Dedifferentiated amniotic fluid mesenchymal stem cell (primary cell): ENCODE measurements around the gene SUMO4.

Experiments
- DNase-seq: peaks from one replicate; pipeline ENCODE4 v3.0.0-alpha.2; 2016; ENCODE audit errors: extremely low spot score

Gene SUMO4

DNA sequence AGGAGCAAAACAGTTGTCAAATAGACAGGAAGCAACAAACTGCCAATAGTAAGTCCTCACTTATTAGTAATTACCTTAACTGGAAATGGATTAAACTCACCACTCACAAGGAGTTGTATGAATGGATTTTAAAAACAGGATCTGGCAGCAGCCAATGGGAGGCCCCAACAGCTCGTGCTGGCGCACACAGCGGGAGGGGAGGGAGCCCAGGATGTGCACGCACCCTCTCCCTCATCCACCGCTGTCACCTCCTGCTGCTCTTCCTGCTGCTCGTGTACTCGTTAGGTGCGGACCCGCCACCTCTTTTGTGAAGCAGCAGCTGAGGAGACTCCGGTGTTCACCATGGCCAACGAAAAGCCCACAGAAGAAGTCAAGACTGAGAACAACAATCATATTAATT, at the start of gene SUMO4:
TSS of gene SUMO4 (plus strand) at position 213 of the 400 bp plus-strand sequence. CDS start at position 343, 130 bp downstream.
- no peak for DNase-seq

GRCh38 chr6:149354009-149354408, 46.1 kb upstream of the SUMO4 start:
- no peak for DNase-seq

DNA sequence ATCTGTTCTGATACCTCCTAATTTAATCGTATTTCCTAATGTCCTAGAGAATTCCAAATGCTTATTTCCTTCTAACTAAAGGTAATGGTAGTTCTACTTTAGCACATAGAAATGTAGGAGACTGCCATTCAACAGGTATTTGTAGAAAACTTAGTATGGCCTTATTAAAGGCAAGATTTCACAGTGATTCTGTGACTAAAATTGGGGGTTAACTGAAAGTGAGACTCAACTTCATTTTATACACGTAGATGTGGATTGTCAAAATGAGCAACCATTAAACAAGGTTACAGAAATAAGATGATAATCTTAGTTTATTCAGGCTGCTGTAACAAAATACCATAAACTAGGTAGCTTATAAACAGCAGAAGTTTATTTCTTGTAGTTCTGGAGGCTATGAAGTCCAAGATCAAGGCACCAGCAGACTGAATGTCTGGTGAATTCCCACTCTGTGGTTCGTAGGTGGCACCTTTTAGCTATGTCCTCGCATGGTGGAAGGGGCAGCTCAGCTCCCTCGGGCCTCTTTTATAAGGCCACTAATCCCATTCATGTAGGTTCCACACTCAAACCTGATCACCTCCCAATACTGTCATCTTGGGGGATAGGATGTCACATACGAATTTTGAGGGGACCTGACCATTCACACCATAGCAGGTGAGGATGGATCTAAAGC, 43.8 kb upstream of the SUMO4 start:
- DNase-seq = no peak

GRCh38 chr6:149357726-149358538, 42.1 kb upstream of the SUMO4 start:
- DNase-seq = no peak

GRCh38 chr6:149359440-149359839, 40.6 kb upstream of the SUMO4 start:
- no peak for DNase-seq

DNA sequence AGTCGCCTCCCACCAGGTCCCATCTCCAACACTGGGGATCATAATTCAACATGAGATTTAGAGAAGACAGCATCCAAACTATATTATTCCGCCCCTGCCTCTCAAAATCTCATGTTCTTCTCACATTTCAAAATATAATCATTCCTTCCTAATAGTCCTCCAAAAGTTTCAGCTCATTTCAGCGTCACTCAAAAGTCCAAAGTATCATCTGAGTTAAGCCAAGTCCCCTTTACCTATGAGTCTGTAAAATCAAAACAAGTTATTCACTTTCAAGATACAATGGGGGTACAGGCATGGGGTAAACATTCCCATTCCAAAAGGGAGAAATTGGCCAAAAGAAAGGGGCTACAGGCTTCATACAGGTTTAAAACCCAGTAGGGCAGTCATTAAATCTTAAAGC, 39.5 kb upstream of the SUMO4 start:
- no peak for DNase-seq

GRCh38 chr6:149362289-149362688, 37.8 kb upstream of the SUMO4 start:
- no peak for DNase-seq

DNA sequence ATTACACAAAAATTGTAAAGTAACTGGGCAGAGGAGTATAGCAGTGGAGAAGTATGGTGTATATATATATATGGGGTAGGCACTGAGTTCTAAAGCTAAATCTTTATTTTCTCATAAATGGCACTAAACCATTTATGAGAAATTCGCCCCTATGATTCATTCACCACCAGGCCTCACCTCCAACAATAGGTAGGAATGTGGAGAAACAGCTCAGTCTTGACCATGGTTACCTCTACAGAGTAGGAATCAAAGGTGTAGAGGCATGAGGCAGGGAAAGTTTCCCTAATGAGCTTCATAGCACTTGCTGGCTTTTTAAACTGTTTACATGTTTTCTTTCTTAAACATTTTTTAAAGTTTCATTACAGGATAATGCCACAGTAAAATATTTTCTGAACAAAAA, 36.9 kb upstream of the SUMO4 start:
- no peak for DNase-seq

- no peak for DNase-seq
These were observed 35.5 kb upstream of the SUMO4 start for GRCh38 chr6:149364557-149364956.

DNA sequence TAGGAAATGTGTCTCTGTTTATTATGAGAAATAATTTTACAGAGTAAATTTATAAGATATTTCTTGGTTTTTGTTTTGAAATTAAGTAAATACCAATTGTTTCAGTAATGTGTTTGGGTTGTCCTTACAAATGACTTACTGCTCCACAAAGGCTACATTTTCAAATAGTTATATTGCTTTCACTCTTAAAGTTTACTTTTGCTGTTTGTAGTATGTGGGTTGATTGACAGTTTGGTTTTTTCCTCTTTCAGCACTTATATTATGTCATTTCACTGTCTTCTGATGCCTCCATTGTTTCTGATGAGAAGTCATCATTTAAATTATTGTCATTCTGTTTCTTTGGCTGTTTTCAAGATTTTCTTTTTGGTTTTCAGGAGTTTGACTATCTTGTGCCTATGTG, 34.9 kb upstream of the SUMO4 start:
- DNase-seq = no peak

DNA sequence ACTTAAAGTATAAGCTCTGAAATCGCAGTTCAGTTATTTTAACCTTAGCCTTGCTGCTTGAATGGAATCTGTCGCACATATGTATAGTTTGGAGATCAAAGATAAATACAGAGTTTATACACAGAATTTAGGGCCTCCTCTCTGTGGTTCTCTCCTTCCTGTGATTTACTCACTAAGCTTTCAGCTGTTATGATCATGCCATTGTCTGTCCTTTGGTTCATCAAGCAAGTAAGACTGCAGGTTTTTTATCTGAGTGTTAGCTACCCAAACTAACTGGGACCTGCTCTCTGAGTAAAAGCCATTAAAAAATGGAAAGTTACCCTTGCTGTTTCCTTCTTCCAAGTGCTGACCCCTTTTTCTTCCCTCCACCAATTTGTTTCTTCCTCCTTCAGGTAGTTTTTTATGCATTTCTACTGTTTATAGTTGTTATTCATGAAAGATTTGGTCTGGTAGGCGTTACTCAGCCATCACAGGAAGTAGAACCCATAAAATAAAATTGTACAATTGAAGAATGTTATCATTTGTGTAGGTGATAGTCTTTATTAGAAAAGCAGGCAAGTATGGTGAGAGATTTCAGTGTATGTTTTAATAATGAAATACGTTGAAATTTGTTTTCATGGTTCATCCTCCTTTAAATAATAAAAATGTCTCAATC, 33.7 kb upstream of the SUMO4 start:
- no peak for DNase-seq

DNA sequence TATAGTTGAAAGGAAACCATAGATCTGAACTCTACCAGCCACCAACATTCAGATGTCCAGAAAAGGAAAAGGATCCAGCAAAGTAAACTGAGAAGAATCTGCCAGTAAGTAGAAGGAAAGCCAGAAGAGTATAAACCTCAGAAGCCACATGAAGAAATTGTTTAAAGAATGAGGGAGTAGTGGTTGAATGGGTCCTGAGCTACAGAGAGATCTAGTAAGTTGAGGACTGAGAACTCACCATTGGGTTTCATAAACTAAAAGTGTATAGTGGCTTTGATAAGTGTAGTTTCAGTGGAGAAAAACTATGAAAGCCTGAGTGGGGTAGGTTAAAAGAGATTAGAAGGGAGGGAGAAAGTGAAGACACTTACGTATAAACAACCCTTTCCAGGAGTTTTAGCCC, 32.0 kb upstream of the SUMO4 start:
- no peak for DNase-seq

- no peak for DNase-seq
These were observed 28.9 kb upstream of the SUMO4 start for GRCh38 chr6:149371154-149371553.

DNA sequence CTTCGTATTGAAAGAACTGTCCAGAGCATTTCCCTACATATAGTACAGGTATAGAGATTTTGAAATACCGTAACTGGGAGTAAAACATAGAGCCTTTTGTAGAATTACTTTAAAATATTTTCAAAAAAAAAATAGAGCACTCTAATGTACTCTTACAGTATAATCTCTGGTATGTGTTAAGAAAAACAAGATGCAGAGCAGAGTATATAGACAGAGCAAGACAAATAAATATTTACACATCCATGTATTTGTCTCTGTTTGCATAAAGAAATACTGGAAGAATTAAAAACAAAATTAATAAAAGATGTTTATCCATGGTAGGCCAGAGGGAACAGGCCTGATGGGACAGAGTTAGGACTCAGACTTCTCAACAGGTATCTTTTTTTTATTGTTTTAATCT, 28.0 kb upstream of the SUMO4 start:
- no peak for DNase-seq

DNA sequence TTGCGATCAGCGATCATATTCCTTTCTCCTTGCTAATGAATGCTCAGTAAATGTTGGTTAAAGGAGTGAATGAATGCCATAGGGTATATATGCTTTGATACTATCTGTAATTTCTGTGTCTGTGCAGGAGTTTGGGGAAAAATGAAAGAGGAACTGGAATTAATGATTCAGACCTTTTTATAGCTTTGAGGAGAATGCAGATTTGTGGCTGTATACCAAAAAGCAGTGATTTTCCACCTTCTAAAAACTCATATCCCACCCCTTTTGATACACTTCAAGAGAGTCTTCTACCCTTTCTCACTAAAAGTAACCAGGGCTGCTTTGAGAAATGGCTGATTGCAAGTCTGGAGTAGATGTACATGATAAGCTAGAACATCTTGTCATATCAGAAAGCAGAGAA, 26.6 kb upstream of the SUMO4 start:
- no peak for DNase-seq

- no peak for DNase-seq
These were observed 20.1 kb upstream of the SUMO4 start for GRCh38 chr6:149379977-149380376.

GRCh38 chr6:149380523-149380922, 19.5 kb upstream of the SUMO4 start:
- DNase-seq = no peak

GRCh38 chr6:149383371-149383770, 16.7 kb upstream of the SUMO4 start:
- no peak for DNase-seq

DNA sequence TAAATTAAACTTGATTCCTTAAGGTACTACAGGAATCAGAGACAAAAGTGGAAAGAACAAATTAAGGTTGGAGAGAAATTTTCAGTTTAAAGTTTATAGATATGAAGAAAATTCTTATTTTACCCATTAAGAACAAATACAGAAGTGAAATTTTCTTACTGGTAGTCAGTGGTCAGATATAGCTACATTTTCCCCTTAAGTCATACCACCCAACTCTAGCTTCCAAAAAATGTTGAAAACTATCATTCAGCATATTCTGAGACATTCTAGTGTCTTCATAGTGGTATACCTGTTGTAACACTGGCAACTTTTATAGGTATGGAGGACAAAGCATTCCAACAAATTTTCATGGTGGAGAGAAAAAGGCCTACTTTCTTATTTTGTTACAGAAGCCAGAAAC, 15.6 kb upstream of the SUMO4 start:
- no peak for DNase-seq

DNA sequence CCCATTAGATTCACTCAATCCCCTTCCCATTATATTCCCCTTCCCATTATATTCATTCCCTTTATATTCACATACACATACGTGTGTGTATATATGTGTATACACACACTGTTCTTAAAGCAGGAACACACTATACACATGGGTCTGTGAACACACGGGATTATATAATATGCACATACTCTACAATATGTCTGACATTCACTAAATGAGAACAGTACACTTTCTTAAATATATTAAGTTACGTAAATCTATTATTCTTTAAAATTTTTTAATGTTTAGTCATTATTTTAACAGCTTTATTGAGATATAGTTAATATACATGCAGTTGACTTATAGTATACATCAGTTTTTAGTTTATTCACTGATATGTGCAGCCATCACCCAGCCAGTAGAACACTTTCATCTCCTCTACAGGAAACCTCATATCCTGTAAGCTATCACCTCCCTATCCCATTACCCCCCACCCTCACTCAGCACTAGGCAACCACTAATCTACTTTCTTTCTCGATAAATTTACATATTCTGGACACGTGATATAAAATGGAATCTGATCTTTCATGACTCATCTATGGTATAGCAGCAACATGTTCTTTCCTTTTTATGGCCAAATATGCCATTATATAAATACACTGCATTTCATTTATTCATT, 13.9 kb upstream of the SUMO4 start:
- no peak for DNase-seq

- no peak for DNase-seq
These were observed 12.1 kb upstream of the SUMO4 start for GRCh38 chr6:149387779-149388512.
